HepG2 (cell line): Measurements from ENCODE around the gene SPSB1. TPM values are rescaled to one million over a fixed set of nuclear protein-coding genes. Genes with fewer than 3 reads are reported as not detected.

Experiments
- HCFC1 ChIP-seq: fragments of 150-350 bp; IDR thresholded peaks from 2 replicates; pipeline ENCODE4 v1.6.1; 2014; ENCODE audit warnings: low read depth, low read length
- HNRNPL ChIP-seq: fragments of 200-400 bp; formaldehyde crosslinking; IDR thresholded peaks from 2 replicates; pipeline ENCODE4 v1.6.1; 2017; ENCODE audit warnings: mild to moderate bottlenecking, low read depth, low read length
- HOXA5 ChIP-seq: sonication (generic); formaldehyde crosslinking; IDR thresholded peaks from 2 replicates; pipeline ENCODE4 v1.4.0; 2020; ENCODE audit warnings: missing genetic modification reagents
- KDM4B ChIP-seq: sonication (generic); formaldehyde crosslinking; IDR thresholded peaks from 2 replicates; pipeline ENCODE4 v1.4.0; 2020; ENCODE audit warnings: missing genetic modification reagents
- MEIS2 ChIP-seq: sonication (generic); formaldehyde crosslinking; IDR thresholded peaks from 2 replicates; pipeline ENCODE4 v1.9.0; 2021; ENCODE audit warnings: mild to moderate bottlenecking, missing genetic modification reagents
- PITX1 ChIP-seq: sonication (generic); formaldehyde crosslinking; IDR thresholded peaks from 2 replicates; pipeline ENCODE4 v1.5.1; 2020; ENCODE audit warnings: mild to moderate bottlenecking, missing genetic modification reagents
- RFX1 ChIP-seq: fragments of 450-650 bp; IDR thresholded peaks from 2 replicates; pipeline ENCODE4 v1.6.1; 2017
- SALL1 ChIP-seq: sonication (generic); formaldehyde crosslinking; IDR thresholded peaks from 2 replicates; pipeline ENCODE4 v1.8.0; 2022; ENCODE audit warnings: mild to moderate bottlenecking, missing genetic modification reagents
- SETDB1 ChIP-seq: sonication (generic); formaldehyde crosslinking; IDR thresholded peaks from 2 replicates; pipeline ENCODE4 v1.5.1; 2020; ENCODE audit warnings: missing genetic modification reagents, mild to moderate bottlenecking, borderline replicate concordance
- TAF1 ChIP-seq: sonication (generic); formaldehyde crosslinking; IDR thresholded peaks from 2 replicates; pipeline ENCODE4 v1.4.0; 2020; ENCODE audit warnings: missing genetic modification reagents
- ZFP36 ChIP-seq: fragments of 150-350 bp; IDR thresholded peaks from 2 replicates; pipeline ENCODE4 v1.6.1; 2018; ENCODE audit warnings: borderline replicate concordance, low read length, low read depth; ENCODE audit not compliant: partially characterized antibody
- ZFY ChIP-seq: sonication (generic); formaldehyde crosslinking; IDR thresholded peaks from 2 replicates; pipeline ENCODE4 v1.4.0; 2020; ENCODE audit warnings: missing genetic modification reagents
- ZNF792 ChIP-seq: IDR thresholded peaks from 2 replicates; pipeline ENCODE4 v1.6.1; 2016
- polyA plus RNA-seq, 8 experiments: library from polyadenylated mRNA; depleted of rRNA in 3 of 8; stranded (reverse) in 7 of 8; unstranded in 1 of 8; fragments of >200 nt; fragmentation: Illumina TruSeq in 4 of 8; extraction: Trizol in 4 of 8; gene quantifications; 2 replicates each; pipeline versions ENCODE4 v1.2.1 to v1.2.3, GENCODE V29; 2011 to 2016; ENCODE audit warnings: low read depth in 4 of 8, missing spikeins in 1 of 8, mixed read lengths in 1 of 8; ENCODE audit not compliant: insufficient read depth in 1 of 8
- total RNA-seq, 5 experiments: library from RNA; depleted of rRNA; stranded (reverse); fragments of >200 nt; fragmentation: Illumina TruSeq; extraction: Trizol; gene quantifications; 2 replicates each; pipeline ENCODE4 v1.2.3, GENCODE V29; 2016; ENCODE audit warnings: low read depth in 1 of 5
- TF ChIP-seq, protein P1 (sequence below): sonication (generic); formaldehyde crosslinking; IDR thresholded peaks from 2 replicates; pipeline ENCODE4 v1.5.1; 2020; ENCODE audit warnings: mild to moderate bottlenecking, missing genetic modification reagents, borderline replicate concordance
- TF ChIP-seq, protein P2 (sequence below): sonication (generic); formaldehyde crosslinking; IDR thresholded peaks from 2 replicates; pipeline ENCODE4 v1.5.1; 2020; ENCODE audit warnings: mild to moderate bottlenecking, missing genetic modification reagents, borderline replicate concordance
- TF ChIP-seq, protein P3 (sequence below): sonication (generic); formaldehyde crosslinking; conservative IDR thresholded peaks from 2 replicates; pipeline ENCODE4 v1.4.0; 2020; ENCODE audit warnings: mild to moderate bottlenecking, missing genetic modification reagents, moderate library complexity
- TF ChIP-seq, protein P4 (sequence below): sonication (generic); formaldehyde crosslinking; IDR thresholded peaks from 2 replicates; pipeline ENCODE4 v1.8.0; 2022; ENCODE audit warnings: missing genetic modification reagents, mild to moderate bottlenecking, moderate library complexity, borderline replicate concordance

Gene SPSB1
- total and polyA plus RNA-seq, 2 of the 13 experiments (the other 11 are each of a cell fraction or from before 2014, with no cell fraction given): 5.0 to 8.0 TPM

DNA sequence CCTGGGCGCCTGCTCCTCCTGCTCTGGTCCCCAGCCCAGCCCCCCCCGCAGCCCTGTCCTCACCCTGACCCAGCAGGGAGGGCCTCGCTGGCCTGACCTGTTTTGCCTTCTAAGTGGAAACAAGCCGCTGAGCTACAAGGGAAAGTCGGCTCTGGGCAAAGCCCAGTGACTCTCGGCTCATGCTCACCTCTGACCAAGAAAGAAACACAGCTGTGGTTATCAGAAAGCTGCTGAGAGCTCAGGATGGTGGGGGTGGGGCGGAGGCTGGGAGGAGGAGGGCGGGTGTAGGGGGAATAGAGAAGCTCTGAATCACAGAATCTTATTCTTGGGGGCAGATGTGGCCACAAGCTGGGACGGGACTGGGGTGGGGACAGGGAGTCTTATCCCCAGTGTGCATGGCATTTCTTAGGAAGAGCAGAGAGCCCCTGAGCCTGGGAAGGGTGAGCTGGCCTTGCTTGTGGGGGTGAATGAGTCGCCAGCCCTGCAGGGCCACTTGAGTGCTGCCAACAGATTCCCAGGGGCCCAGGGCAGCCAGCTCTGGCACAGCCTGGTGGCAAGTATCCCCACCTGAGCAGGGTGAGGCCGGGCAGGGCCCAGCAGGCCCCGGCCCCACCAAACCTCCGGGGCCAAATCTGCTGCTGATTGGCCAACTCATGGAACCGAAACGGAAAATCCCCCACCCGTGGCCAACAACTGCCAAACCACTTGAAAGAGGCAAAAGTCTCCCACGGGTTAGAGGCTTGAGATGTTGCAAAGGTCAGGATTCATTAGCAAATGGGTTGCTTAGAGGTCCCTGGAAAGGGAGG, 120.6 kb downstream of the SPSB1 start (continued):
- TF ChIP-seq, protein P1, sequence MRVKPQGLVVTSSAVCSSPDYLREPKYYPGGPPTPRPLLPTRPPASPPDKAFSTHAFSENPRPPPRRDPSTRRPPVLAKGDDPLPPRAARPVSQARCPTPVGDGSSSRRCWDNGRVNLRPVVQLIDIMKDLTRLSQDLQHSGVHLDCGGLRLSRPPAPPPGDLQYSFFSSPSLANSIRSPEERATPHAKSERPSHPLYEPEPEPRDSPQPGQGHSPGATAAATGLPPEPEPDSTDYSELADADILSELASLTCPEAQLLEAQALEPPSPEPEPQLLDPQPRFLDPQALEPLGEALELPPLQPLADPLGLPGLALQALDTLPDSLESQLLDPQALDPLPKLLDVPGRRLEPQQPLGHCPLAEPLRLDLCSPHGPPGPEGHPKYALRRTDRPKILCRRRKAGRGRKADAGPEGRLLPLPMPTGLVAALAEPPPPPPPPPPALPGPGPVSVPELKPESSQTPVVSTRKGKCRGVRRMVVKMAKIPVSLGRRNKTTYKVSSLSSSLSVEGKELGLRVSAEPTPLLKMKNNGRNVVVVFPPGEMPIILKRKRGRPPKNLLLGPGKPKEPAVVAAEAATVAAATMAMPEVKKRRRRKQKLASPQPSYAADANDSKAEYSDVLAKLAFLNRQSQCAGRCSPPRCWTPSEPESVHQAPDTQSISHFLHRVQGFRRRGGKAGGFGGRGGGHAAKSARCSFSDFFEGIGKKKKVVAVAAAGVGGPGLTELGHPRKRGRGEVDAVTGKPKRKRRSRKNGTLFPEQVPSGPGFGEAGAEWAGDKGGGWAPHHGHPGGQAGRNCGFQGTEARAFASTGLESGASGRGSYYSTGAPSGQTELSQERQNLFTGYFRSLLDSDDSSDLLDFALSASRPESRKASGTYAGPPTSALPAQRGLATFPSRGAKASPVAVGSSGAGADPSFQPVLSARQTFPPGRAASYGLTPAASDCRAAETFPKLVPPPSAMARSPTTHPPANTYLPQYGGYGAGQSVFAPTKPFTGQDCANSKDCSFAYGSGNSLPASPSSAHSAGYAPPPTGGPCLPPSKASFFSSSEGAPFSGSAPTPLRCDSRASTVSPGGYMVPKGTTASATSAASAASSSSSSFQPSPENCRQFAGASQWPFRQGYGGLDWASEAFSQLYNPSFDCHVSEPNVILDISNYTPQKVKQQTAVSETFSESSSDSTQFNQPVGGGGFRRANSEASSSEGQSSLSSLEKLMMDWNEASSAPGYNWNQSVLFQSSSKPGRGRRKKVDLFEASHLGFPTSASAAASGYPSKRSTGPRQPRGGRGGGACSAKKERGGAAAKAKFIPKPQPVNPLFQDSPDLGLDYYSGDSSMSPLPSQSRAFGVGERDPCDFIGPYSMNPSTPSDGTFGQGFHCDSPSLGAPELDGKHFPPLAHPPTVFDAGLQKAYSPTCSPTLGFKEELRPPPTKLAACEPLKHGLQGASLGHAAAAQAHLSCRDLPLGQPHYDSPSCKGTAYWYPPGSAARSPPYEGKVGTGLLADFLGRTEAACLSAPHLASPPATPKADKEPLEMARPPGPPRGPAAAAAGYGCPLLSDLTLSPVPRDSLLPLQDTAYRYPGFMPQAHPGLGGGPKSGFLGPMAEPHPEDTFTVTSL (CRISPR knock-in tag): no peak
- TF ChIP-seq, protein P2, sequence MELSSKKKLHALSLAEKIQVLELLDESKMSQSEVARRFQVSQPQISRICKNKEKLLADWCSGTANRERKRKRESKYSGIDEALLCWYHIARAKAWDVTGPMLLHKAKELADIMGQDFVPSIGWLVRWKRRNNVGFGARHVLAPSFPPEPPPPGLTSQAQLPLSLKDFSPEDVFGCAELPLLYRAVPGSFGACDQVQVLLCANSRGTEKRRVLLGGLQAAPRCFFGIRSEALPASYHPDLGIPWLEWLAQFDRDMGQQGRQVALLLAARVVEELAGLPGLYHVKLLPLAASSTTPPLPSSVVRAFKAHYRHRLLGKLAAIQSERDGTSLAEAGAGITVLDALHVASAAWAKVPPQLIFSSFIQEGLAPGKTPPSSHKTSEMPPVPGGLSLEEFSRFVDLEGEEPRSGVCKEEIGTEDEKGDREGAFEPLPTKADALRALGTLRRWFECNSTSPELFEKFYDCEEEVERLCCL (CRISPR knock-in tag): no peak
- no peak for TF ChIP-seq HOXA5
- 0 out of 2 replicates have a peak, but pooled peaks have one; percentile 56 for TF ChIP-seq HNRNPL
- no peak for TF ChIP-seq RFX1
- TF ChIP-seq, protein P3, sequence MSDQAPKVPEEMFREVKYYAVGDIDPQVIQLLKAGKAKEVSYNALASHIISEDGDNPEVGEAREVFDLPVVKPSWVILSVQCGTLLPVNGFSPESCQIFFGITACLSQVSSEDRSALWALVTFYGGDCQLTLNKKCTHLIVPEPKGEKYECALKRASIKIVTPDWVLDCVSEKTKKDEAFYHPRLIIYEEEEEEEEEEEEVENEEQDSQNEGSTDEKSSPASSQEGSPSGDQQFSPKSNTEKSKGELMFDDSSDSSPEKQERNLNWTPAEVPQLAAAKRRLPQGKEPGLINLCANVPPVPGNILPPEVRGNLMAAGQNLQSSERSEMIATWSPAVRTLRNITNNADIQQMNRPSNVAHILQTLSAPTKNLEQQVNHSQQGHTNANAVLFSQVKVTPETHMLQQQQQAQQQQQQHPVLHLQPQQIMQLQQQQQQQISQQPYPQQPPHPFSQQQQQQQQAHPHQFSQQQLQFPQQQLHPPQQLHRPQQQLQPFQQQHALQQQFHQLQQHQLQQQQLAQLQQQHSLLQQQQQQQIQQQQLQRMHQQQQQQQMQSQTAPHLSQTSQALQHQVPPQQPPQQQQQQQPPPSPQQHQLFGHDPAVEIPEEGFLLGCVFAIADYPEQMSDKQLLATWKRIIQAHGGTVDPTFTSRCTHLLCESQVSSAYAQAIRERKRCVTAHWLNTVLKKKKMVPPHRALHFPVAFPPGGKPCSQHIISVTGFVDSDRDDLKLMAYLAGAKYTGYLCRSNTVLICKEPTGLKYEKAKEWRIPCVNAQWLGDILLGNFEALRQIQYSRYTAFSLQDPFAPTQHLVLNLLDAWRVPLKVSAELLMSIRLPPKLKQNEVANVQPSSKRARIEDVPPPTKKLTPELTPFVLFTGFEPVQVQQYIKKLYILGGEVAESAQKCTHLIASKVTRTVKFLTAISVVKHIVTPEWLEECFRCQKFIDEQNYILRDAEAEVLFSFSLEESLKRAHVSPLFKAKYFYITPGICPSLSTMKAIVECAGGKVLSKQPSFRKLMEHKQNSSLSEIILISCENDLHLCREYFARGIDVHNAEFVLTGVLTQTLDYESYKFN (CRISPR knock-in tag): no peak
- TF ChIP-seq ZFY (CRISPR knock-in tag): peak; percentile 14; the same call in 1 of the 2 replicates
- no peak for TF ChIP-seq ZNF792
- no peak for TF ChIP-seq SETDB1 (CRISPR knock-in tag)
- no peak for TF ChIP-seq PITX1 (CRISPR knock-in tag)
- no peak for TF ChIP-seq HCFC1
- peak; percentile 34 for TF ChIP-seq SALL1
- no peak for TF ChIP-seq KDM4B (CRISPR knock-in tag)
- TF ChIP-seq, protein P4, sequence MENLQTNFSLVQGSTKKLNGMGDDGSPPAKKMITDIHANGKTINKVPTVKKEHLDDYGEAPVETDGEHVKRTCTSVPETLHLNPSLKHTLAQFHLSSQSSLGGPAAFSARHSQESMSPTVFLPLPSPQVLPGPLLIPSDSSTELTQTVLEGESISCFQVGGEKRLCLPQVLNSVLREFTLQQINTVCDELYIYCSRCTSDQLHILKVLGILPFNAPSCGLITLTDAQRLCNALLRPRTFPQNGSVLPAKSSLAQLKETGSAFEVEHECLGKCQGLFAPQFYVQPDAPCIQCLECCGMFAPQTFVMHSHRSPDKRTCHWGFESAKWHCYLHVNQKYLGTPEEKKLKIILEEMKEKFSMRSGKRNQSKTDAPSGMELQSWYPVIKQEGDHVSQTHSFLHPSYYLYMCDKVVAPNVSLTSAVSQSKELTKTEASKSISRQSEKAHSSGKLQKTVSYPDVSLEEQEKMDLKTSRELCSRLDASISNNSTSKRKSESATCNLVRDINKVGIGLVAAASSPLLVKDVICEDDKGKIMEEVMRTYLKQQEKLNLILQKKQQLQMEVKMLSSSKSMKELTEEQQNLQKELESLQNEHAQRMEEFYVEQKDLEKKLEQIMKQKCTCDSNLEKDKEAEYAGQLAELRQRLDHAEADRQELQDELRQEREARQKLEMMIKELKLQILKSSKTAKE: no peak
- TF ChIP-seq TAF1 (CRISPR knock-in tag): no peak
- no peak for TF ChIP-seq ZFP36
- TF ChIP-seq MEIS2 (CRISPR knock-in tag): no peak
